Mesothelial cell of epicardium (in vitro differentiated cells): Measurements from ENCODE around the gene DLG5. TPM values are rescaled to one million over a fixed set of nuclear protein-coding genes. Genes with fewer than 3 reads are reported as not detected.

Source experiments
- DNase-seq, 2 experiments: peaks; one replicate each; pipeline ENCODE4 v3.0.0; 2021; ENCODE audit warnings: low spot score in 2 of 2; ENCODE audit not compliant: unreplicated experiment in 2 of 2
- H3K27ac Mint-ChIP-seq: 2 replicates; pipeline ENCODE4 v1.8.0; 2021; ENCODE audit warnings: mixed read lengths
- H3K27me3 Mint-ChIP-seq: 2 replicates; pipeline ENCODE4 v1.8.0; 2021; ENCODE audit warnings: low read depth, mixed read lengths
- H3K36me3 Mint-ChIP-seq: 2 replicates; pipeline ENCODE4 v1.8.0; 2021; ENCODE audit warnings: mixed read lengths
- H3K4me1 Mint-ChIP-seq: 2 replicates; pipeline ENCODE4 v1.8.0; 2021; ENCODE audit warnings: mixed read lengths
- H3K4me3 Mint-ChIP-seq: 2 replicates; pipeline ENCODE4 v1.8.0; 2021; ENCODE audit warnings: mild to moderate bottlenecking, moderate library complexity, mixed read lengths
- H3K9me3 Mint-ChIP-seq: 2 replicates; pipeline ENCODE4 v1.8.0; 2021; ENCODE audit warnings: mixed read lengths
- total RNA-seq: library from RNA; stranded (reverse); gene quantifications from 3 replicates; pipeline ENCODE4 v1.2.1, GENCODE V29; 2021
- TF ChIP-seq, protein P1 (sequence below): fragments of 200-600 bp; sonication (generic); IDR thresholded peaks from one replicate; pipeline ENCODE4 v1.5.0; 2021; ENCODE audit warnings: antibody characterized with exemption; ENCODE audit not compliant: unreplicated experiment

The DLG5 gene
- total RNA-seq, 1 donor from 2014 or later: 82.2 TPM

DNA sequence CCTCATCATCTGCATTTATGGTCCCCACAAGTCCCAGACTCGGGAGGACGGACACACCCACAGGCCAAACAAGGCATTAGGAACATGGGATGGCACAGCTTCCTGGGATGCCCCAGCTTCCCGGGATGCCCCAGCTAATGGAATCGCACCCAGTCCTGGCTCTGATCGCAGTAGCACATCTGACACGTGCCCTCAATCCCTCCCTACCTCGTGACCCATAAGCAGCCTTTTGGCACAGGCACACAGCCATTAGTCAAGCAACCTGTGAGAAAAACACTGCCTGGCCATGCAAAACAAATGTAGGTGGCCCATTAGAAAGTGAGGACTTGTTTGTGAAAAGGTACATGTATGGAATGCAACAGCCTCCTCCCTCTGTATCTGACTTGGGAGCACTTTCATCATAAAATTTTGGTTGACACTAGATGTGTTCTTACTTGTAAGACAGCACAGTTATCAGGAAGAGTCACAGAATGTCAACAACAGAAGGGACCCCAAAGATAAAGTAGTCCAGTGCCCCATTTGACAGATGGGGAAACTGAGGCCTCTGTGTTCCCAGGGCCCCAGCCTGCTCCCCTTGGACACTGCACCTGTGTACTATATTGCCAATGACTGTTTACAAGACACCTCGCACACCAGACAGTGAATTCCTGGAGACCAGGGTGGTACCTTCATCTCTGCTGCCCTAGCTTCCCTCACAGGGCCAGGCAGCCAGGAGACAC is 34.4 kb downstream of the DLG5 start:
- Mint-ChIP-seq H3K4me3 (no peak overlapping the region), H3K27me3 (no peaks in the 10 kb centered on the region), H3K9me3 (no peaks in the 10 kb centered on the region), H3K36me3 (no peaks in the 10 kb centered on the region), H3K4me1 (peaks cover 54% of the 10 kb centered on the region), H3K27ac (no peak overlapping the region)
- no peak for DNase-seq
- TF ChIP-seq, protein P1, sequence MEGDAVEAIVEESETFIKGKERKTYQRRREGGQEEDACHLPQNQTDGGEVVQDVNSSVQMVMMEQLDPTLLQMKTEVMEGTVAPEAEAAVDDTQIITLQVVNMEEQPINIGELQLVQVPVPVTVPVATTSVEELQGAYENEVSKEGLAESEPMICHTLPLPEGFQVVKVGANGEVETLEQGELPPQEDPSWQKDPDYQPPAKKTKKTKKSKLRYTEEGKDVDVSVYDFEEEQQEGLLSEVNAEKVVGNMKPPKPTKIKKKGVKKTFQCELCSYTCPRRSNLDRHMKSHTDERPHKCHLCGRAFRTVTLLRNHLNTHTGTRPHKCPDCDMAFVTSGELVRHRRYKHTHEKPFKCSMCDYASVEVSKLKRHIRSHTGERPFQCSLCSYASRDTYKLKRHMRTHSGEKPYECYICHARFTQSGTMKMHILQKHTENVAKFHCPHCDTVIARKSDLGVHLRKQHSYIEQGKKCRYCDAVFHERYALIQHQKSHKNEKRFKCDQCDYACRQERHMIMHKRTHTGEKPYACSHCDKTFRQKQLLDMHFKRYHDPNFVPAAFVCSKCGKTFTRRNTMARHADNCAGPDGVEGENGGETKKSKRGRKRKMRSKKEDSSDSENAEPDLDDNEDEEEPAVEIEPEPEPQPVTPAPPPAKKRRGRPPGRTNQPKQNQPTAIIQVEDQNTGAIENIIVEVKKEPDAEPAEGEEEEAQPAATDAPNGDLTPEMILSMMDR: no peak

DNA sequence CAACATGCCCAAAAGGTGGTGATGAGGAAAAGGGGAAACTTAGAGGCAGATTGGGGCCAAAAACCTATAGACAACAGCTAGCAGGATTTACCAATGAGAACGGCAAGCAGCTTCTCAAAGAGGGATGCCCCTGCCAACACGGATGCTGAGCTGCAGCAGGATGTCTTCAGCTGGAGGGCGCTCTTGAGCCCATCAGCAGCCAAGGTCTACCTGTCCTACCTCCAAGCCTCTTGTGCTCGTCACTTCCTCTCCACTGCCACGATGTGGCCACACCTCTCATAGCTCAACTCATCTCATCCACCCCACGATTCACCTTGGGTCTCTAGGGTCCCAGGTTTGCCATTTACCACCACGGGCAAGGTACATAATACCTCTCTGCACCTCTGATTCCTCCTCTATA is 36.5 kb downstream of the DLG5 start:
- H3K27ac Mint-ChIP-seq: no peak overlapping the region

DNA sequence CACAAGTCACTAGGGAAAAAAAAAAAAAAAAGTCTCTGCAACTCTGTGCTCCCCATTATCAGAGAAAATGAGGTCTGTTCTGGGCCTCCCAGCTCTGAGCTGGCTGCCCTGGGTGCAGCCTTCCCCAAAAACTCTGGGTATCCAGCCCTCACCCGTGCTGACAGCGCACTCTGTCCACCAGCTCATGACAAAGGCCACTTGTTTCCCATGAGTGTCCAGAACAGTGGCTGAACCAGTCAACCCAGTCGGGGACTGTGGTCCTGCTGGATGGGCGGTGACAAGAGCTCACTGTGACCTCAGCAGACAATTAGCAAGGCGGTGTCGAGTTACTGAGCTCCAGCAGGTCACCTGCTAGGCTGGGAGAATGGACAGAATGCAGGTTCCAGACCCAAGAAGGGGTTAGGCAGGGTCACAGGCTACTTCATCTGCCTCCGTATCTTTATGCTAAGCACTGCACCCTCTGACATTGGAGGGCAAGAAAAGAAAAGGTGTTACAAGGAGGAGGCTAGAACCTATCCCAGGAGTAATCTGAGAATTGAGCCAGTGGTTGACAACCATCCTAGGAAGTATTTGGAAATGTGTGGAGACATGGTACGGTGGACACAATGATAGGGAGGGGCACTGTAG is 37.2 kb downstream of the DLG5 start:
- TF ChIP-seq, protein P1: no peak
- Mint-ChIP-seq H3K36me3 (no peaks in the 10 kb centered on the region), H3K4me1 (peaks cover 56% of the 10 kb centered on the region), H3K9me3 (no peaks in the 10 kb centered on the region), H3K27me3 (no peaks in the 10 kb centered on the region), H3K27ac (peak overlapping the region; percentile 82), H3K4me3 (no peak overlapping the region)
- DNase-seq: no peak

More for the DNA sequence above, 36.5 kb downstream of the DLG5 start:
- no peaks in the 10 kb centered on the region for H3K9me3 Mint-ChIP-seq
- no peaks in the 10 kb centered on the region for H3K36me3 Mint-ChIP-seq
- H3K4me3 Mint-ChIP-seq: no peak overlapping the region
- peaks cover 57% of the 10 kb centered on the region for H3K4me1 Mint-ChIP-seq
- no peaks in the 10 kb centered on the region for H3K27me3 Mint-ChIP-seq
- no peak for DNase-seq
- TF ChIP-seq, protein P1: no peak

DNA sequence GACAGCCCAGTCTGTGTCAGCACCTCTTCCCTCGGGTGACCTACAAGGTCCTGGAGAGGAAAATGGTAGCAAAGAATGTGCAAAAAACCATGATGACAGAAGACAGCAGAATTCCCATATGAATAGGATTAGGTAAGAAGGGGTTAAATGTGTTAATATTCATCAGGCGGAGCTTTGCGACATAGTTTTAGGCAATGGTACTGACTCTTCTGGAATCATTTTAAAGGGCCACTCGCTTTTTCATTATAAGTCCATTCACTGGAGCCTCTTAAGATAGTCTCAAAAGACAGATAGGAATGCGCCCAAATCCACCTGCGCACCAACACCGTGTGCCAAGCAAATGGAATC is 38.2 kb downstream of the DLG5 start:
- Mint-ChIP-seq H3K27ac (peak overlapping the region; percentile 97), H3K4me1 (peaks cover 56% of the 10 kb centered on the region), H3K36me3 (no peaks in the 10 kb centered on the region), H3K9me3 (no peaks in the 10 kb centered on the region), H3K27me3 (no peaks in the 10 kb centered on the region), H3K4me3 (peak overlapping the region; percentile 50)
- DNase-seq: no peak
- TF ChIP-seq, protein P1: no peak

DNA sequence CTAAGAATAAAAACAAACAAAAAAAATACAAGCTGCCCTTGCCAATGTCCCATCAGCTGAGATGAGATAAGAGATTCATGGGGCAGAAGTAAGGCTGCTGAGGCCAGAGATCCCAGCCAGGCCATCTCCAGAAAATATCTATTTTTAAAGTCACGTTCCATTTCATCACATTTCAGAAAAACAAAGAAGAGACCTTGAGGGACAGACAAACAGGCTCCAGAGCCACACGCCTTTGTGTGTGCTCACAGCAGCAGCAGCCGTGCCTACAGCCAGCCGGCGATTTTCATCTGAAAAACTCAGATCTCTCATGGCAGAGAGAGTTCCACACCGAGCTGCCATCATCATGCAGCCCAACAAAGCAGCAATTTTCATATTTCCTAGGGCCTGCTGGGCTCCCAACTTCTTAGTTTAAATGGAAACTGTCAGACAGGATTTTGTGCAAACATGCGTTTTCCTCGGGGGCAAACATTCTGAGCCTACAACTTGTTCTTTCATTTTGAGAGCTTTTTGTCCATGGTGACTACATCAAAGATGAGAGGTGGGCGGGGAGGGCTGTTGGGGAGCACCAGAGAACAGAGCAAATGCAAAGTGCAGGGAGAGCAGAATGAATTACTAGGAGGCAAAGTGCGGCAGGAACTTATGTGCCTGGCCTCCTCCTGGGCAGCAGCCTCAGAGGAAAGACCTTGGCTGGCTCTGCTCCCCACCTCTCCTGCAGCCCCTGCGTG is 38.8 kb downstream of the DLG5 start:
- peak overlapping the region; percentile 50 for H3K4me3 Mint-ChIP-seq
- no peaks in the 10 kb centered on the region for H3K9me3 Mint-ChIP-seq
- TF ChIP-seq, protein P1: no peak
- H3K27me3 Mint-ChIP-seq: no peaks in the 10 kb centered on the region
- H3K4me1 Mint-ChIP-seq: peaks cover 56% of the 10 kb centered on the region
- peak overlapping the region; percentile 97 for H3K27ac Mint-ChIP-seq
- DNase-seq: no peak
- H3K36me3 Mint-ChIP-seq: no peaks in the 10 kb centered on the region
